Activated naive CD4-positive, alpha-beta T cell treated with anti-CD3 and anti-CD28 coated beads, Interleukin-2, amount 10 ng/mL, durations not matched to agents 7 days and 5 days (primary cell): ENCODE results near the gene NMT1.

Source experiments
- CTCF ChIA-PET: fragments of 350-600 bp; sonication (Branson Sonifier 250); formaldehyde crosslinking; loops from one replicate; lab custom pipeline; 2021; ENCODE audit warnings: antibody characterized with exemption; lab: Charles Lee
- DNase-seq: peaks from one replicate; pipeline ENCODE4 v3.0.0-alpha.2; 2020
- H3K27ac Mint-ChIP-seq: one replicate; pipeline ENCODE4 v1.8.0; 2021; ENCODE audit warnings: mild to moderate bottlenecking, moderate library complexity, mixed read lengths
- H3K27me3 Mint-ChIP-seq: one replicate; pipeline ENCODE4 v1.8.0; 2021; ENCODE audit warnings: mild to moderate bottlenecking, mixed read lengths
- H3K36me3 Mint-ChIP-seq: one replicate; pipeline ENCODE4 v1.8.0; 2021; ENCODE audit warnings: mixed read lengths
- H3K4me1 Mint-ChIP-seq: one replicate; pipeline ENCODE4 v1.8.0; 2021; ENCODE audit warnings: mixed read lengths
- H3K4me3 Mint-ChIP-seq: one replicate; pipeline ENCODE4 v1.8.0; 2021; ENCODE audit warnings: mild to moderate bottlenecking, moderate library complexity, mixed read lengths
- H3K9me3 Mint-ChIP-seq: one replicate; pipeline ENCODE4 v1.8.0; 2021; ENCODE audit warnings: mixed read lengths

The NMT1 gene

DNA sequence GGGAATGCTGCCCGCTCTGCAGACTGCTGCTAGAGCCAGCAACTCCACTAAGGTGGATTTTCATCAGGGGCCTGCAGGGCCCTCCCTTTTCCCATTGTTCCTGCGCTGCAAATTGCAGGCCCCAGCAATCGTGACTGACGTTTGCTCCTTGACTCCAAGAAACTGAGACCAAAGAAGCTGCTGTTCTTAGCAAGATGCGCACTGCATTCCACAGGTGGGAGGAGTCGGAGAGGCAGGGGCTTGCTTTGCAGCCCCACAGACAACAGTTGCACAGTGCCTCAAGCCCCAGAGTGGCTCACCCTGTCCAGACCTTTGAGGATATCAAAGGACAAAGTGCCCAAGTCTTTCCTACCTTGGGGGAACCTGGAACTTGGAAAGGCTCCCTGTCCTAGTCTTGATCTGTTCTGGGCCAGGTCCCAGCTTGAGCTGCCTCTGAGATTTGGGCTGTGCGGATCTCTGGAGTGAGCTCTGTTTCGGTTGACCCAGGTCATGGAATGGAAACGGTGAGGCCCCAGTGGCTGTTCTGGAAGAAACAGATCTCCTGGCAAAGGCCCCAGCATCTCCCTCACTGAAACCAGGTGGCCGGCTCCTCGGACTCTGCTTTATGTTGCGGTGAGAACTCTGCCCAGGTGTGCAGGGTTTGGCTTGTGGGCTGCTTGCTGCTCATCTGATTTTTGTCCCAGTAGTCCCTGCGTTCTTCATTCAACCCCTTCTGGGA lies 46.3 kb downstream of the NMT1 start:
- Mint-ChIP-seq H3K27me3 (no peaks in the 10 kb centered on the region), H3K4me3 (no peak overlapping the region), H3K9me3 (no peaks in the 10 kb centered on the region), H3K36me3 (peaks cover 29% of the 10 kb centered on the region), H3K4me1 (no peaks in the 10 kb centered on the region), H3K27ac (peak overlapping the region; percentile 45)
- CTCF ChIA-PET: no interaction called here
- no peak for DNase-seq

DNA sequence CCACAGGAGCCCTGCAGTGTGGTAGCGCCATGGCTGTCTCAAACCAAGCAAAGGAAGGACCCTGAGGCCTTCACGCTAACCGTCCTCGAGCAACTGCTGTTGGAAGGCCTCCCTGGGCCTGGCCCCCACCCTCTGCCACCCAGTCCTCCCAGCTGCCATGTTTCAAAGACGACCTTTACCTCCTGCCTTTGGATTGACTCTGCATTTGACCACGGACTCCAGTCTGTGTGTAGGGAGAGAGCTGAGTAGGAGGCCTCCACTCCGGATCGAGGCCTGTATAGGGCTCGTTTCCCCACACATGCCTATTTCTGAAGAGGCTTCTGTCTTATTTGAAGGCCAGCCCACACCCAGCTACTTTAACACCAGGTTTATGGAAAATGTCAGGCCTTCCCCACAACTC lies 46.9 kb downstream of the NMT1 start:
- H3K4me1 Mint-ChIP-seq: no peaks in the 10 kb centered on the region
- H3K4me3 Mint-ChIP-seq: no peak overlapping the region
- H3K36me3 Mint-ChIP-seq: peaks cover 25% of the 10 kb centered on the region
- H3K9me3 Mint-ChIP-seq: no peaks in the 10 kb centered on the region
- CTCF ChIA-PET: interaction anchor here (1.1 kb wide), 1 partner anchor 11 kb away, joined by 3 read pairs; no protein-coding TSS in a partner anchor
- DNase-seq: no peak
- no peak overlapping the region for H3K27ac Mint-ChIP-seq
- H3K27me3 Mint-ChIP-seq: no peaks in the 10 kb centered on the region

DNA sequence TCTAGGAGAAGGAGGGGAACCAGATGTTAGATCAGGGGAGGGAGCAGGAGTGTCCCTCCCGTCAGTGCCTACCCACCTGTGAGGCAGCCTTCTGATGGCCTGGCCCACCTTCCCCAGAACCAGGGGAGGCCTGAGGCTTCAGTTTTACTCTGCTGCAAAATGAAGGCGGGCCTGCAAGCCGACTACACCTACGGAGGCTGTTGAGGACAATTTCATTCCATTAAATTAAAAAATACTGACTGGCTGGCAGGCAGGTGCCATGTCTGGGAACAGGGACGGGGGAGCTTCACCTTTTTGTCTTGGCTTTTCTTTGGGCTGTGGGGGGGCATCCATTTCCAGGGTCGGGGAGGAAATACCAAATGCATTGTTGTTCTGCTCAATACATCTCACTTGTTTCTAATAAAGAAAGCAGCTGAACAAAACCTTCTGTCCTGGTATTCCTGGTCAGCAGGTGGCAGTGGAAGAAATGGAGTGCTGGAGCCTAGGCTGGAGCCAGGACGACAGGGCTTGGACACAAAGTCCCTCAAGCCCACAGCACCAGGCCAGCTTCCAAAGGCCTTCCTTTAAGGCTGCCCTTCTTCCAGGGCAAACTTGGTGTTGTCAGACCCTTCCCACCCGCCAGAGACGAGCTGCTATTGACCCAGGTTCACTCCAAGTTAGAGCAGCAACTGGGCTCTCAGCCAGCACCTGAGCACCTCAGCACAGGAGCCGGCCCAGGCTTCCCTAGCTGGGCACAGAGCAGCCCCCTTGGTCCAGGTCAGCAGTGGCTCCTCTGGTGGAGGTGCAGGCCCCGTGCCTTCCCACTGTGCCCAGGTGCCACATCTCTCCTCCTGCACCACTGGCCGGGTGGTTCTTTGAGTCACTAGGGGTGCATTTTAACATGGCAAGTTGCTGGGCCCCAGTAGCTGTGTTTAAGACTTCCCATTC lies 47.7 kb downstream of the NMT1 start:
- H3K9me3 Mint-ChIP-seq: no peaks in the 10 kb centered on the region
- DNase-seq: no peak
- H3K27ac Mint-ChIP-seq: no peak overlapping the region
- CTCF ChIA-PET: interaction anchor here (0.9 to 1.5 kb wide), 3 partner anchors 9 to 26 kb away, joined by 3 to 5 read pairs (median 4); partner anchors contain the start of gene ACBD4
- peaks cover 19% of the 10 kb centered on the region for H3K36me3 Mint-ChIP-seq
- H3K27me3 Mint-ChIP-seq: no peaks in the 10 kb centered on the region
- no peaks in the 10 kb centered on the region for H3K4me1 Mint-ChIP-seq
- no peak overlapping the region for H3K4me3 Mint-ChIP-seq

DNA sequence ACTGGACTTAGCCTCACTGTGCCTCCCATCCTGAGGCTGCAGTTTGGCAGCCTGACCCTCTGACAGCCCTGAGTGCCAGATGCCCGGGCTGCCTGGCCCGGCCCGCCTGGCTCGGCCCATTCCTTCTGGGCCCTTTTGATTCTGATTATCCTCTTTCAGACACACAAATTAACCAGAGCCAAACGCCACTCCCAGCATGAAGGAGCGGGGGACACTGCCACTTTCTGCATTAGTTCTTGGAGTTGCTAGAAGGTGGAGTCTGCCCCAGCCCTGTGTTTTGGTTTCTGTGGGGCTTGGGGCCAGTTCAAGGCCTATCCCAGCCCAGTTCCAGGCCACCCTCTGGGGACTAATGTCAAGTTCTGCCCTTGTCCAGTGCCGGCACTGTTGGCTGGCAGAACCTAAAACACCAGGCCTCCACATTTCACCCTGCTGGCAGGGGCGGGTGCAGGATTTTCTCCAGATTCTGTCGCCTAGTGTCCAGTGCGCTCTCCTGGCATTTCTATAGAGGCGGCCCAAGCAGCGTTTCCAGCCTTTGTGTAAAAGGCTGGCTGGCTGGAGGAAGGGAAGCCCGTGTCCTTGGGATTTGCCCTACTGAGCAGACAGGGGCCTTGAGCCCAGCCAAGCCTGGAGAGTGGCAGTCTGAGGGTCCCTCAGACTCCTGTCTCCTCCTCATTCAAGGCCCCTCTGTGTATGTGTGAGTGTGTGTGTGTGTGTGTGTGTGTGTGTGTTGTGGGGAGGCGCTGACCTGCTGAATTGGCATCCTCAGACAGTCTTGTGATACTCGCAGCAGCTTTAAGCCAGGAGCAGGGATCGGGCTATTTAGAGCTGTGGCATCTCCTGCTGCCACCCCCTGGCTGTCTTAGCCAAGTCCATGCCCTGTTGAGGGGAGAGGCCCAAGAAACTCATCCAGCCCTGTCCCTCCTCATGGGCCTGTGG lies 49.8 kb downstream of the NMT1 start:
- CTCF ChIA-PET: interaction anchor here (1.9 kb wide), 1 partner anchor 12 kb away, joined by 6 read pairs; no protein-coding TSS in a partner anchor
- H3K4me1 Mint-ChIP-seq: no peaks in the 10 kb centered on the region
- no peaks in the 10 kb centered on the region for H3K9me3 Mint-ChIP-seq
- peaks cover 2% of the 10 kb centered on the region for H3K27me3 Mint-ChIP-seq
- peaks cover 13% of the 10 kb centered on the region for H3K36me3 Mint-ChIP-seq
- no peak overlapping the region for H3K27ac Mint-ChIP-seq
- no peak for DNase-seq
- no peak overlapping the region for H3K4me3 Mint-ChIP-seq

DNA sequence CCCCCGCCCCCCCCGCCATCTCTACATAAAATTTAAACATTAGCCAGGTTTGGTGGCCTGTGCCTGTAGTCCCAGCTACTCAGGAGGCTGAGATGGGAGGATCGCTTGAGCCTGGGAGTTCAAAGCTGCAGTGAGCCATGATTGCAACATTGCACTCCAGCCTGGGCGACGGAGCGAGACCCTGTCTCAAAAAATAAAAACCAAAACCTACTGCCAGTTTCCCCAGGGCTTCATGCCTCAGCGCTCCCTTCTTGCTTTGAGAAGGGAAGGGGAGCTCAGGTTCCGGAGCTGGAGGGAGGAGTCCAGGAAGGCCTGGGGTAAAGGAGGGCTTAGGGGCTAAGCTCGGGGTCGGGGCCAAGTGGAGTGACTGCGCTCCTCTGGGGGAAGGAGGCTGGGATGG lies 50.7 kb downstream of the NMT1 start:
- Mint-ChIP-seq H3K4me3 (no peak overlapping the region), H3K36me3 (peaks cover 10% of the 10 kb centered on the region), H3K27ac (no peak overlapping the region), H3K9me3 (no peaks in the 10 kb centered on the region), H3K27me3 (peaks cover 10% of the 10 kb centered on the region), H3K4me1 (no peaks in the 10 kb centered on the region)
- CTCF ChIA-PET: interaction anchor here (1.9 kb wide), 1 partner anchor 13 kb away, joined by 6 read pairs; no protein-coding TSS in a partner anchor
- DNase-seq: no peak

DNA sequence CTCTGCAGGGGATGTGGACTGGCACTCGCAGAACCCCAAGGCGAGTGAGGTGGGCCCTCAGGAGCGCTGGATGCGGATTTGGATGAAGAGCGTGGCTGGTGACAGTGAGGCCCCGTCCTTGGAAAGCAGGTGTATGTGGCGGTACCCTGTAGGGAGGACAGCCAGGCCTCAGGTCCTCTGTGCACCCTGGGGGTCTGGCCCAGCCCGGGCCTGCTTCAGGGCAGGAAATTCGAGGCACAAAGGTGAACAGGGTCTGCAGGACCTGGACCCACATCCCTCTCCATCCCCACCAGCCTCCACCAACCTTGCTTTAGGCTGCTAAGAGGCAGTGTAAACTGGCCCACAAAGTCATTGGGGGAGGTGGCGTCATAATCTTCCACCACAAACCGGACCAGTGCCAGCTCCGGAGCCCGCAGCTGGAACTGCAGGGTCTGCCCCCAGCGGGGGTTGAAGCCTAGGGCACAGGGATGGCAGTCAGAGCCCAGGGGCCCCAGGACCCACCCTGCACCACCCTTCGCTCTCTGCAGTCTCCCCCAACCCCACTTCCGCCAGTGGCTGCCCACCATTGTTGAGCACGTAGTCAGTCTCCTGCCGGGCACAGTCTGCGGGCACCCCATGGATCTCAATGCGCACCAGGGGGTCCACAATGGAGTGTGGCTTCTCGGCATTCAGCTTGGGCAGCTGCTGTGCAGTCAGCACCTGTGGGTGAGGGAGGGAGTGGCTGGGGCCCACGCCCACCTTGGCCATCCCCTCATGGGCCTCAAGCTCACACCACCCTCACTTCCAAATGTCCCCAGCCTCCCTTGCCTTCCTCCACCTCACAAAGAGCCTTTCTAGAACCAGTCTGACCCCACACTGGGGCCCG lies 51.7 kb downstream of the NMT1 start:
- H3K4me1 Mint-ChIP-seq: no peaks in the 10 kb centered on the region
- no peaks in the 10 kb centered on the region for H3K9me3 Mint-ChIP-seq
- peaks cover 12% of the 10 kb centered on the region for H3K27me3 Mint-ChIP-seq
- CTCF ChIA-PET: interaction anchor here (1.9 kb wide), 1 partner anchor 14 kb away, joined by 6 read pairs; no protein-coding TSS in a partner anchor
- no peak for DNase-seq
- H3K27ac Mint-ChIP-seq: no peak overlapping the region
- peaks cover 9% of the 10 kb centered on the region for H3K36me3 Mint-ChIP-seq
- H3K4me3 Mint-ChIP-seq: no peak overlapping the region

DNA sequence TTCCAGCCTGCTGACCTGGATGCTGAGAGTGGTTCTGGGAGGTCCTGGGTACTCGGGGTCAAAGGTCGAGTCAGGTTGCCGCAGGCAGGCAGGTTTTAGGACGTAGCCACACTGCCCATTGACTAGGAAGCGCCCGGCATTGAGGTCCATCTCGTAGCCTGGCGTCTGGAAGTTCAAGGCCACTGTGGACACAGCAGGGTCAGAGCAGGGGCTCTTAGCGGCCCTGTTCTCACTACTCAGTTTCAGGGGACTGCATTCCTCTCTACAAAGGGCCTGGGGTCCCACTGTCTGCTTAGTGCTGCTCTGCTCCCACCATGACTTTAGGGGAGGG lies 52.3 kb downstream of the NMT1 start:
- no peaks in the 10 kb centered on the region for H3K9me3 Mint-ChIP-seq
- H3K27me3 Mint-ChIP-seq: peaks cover 15% of the 10 kb centered on the region
- H3K4me1 Mint-ChIP-seq: no peaks in the 10 kb centered on the region
- no peak for DNase-seq
- peaks cover 4% of the 10 kb centered on the region for H3K36me3 Mint-ChIP-seq
- no peak overlapping the region for H3K27ac Mint-ChIP-seq
- no peak overlapping the region for H3K4me3 Mint-ChIP-seq
- CTCF ChIA-PET: no interaction called here

DNA sequence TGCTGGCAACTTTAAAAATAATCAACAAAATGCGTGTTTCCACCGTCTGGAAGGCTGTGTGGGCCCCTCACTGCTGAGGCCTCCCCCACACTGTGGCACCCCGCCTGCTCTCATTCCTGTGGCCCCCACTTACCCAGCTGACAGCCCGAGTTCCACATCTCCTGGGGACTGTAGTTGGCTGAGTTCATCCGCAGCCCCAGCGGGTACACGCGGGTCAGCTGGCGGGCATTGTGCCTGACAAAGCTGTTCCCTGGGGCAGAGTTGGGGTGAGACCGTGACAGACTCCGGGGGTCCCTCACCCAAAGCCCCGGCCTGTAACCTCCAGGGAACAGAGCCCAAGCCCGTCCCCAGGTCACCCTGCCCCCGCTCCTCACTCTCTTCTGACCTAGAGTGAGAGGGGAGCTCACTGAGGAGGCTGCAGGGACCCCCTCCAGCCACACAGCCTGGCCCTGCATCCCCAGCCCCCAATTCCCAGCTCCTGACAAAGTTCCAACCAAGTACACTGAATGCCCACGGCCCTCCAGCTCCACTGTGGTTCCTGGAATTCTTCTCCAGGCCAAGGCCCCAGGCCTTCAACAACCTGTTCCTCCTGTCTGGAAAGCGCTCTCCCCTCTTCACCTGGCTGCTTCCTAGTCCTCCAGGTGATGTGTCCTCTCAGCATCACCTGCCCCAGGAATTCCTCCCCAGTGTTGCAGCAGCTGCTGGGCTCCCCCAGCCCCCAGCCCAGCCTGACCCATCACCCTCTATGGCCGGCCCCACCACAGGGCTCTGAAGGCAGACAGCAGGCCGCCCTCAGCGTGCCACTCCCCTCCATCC lies 53.2 kb downstream of the NMT1 start:
- H3K4me3 Mint-ChIP-seq: no peak overlapping the region
- no peak for DNase-seq
- H3K36me3 Mint-ChIP-seq: peaks cover 2% of the 10 kb centered on the region
- no peak overlapping the region for H3K27ac Mint-ChIP-seq
- no peaks in the 10 kb centered on the region for H3K9me3 Mint-ChIP-seq
- CTCF ChIA-PET: interaction anchor here (0.9 kb wide), 1 partner anchor 16 kb away, joined by 3 read pairs; no protein-coding TSS in a partner anchor
- peaks cover 24% of the 10 kb centered on the region for H3K27me3 Mint-ChIP-seq
- H3K4me1 Mint-ChIP-seq: no peaks in the 10 kb centered on the region

DNA sequence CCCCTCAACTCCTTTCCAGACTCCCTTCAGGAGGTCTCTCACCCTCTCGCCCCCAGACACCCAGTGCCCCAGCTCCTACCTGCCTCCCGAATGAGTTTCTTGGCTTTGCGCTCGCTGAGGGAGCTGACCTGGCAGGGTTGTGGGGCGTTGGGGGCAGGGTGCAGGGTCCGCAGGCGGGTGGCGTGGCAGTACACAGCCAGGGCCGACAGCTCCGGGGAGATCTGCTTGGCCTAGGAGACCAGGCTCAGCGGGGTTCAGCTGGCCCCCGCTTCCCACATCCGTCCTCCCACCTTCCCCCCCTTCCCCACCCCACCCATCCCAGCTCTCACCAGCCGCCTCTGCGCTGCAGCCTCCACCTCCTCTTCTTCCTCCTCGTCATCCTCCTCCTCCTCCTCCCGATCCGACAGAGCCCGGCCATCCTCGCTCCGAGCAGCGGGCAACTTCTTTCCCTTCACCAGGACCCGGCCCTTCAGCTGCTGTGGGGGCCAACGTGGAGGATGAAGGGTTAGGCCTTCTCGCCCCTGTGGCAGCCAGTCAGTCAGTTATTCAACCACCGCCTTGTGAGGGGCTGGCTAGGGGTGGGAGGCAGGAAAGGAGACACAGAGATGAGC lies 54.0 kb downstream of the NMT1 start:
- DNase-seq: no peak
- H3K27me3 Mint-ChIP-seq: peaks cover 32% of the 10 kb centered on the region
- H3K36me3 Mint-ChIP-seq: no peaks in the 10 kb centered on the region
- CTCF ChIA-PET: no interaction called here
- no peak overlapping the region for H3K4me3 Mint-ChIP-seq
- H3K27ac Mint-ChIP-seq: no peak overlapping the region
- no peaks in the 10 kb centered on the region for H3K9me3 Mint-ChIP-seq
- no peaks in the 10 kb centered on the region for H3K4me1 Mint-ChIP-seq

DNA sequence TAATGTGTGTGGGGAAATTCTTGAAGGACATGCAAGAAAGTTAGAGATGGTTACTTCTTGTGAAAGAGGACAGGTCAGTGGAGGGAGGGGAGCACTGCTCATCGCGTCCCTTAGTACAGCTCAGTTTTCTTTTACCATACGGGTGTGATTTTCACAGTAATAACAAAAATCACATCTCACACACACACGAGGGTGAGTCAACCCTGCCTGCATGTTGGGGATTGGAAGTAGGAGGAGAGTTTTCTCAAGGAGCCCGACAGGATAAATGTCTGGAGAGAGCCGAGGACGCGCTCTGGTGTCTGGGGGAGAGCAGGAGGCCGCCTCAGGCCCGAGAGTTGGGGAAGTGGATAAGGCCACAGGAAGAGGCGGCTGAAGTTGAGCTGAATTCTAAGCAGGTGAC lies 54.8 kb downstream of the NMT1 start:
- Mint-ChIP-seq H3K27me3 (peaks cover 38% of the 10 kb centered on the region), H3K27ac (no peak overlapping the region), H3K4me1 (no peaks in the 10 kb centered on the region), H3K4me3 (no peak overlapping the region), H3K9me3 (no peaks in the 10 kb centered on the region), H3K36me3 (no peaks in the 10 kb centered on the region)
- no peak for DNase-seq
- CTCF ChIA-PET: interaction anchor here (0.7 kb wide), 1 partner anchor 20 kb away, joined by 3 read pairs; the partner anchor contains the start of gene ACBD4

DNA sequence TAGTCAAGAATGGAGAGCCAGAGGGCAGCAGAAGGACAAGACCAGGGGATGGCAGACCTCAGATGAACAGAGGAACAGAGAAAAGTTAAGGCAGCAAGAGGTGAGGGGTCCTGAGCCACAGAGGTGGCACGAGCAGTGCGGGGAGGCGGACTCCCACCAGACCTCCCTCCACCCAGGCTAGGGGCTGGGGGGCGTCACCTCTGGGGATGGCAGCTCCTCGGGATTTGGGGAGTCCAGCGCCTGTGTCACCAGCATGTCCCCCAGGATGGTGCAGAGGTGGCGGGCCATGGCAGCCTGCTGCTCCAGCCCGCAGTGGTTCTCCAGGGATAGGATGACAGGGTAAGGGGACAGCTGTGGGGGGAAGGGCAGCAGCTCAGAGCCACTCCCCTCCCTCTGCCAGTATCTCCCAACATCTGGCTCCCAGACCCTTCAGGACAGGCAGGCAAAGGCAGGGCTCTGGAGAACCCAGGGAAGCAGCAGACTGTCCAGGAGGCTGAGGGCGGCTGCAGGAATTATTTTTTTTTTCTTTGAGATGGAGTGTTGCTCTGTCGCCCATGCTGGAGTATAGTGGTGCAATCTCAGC lies 55.4 kb downstream of the NMT1 start:
- CTCF ChIA-PET: interaction anchor here (0.7 to 2.7 kb wide), 3 partner anchors 17 to 19 kb away, joined by 3 to 14 read pairs (median 3); partner anchors contain the start of gene ACBD4
- Mint-ChIP-seq H3K4me3 (no peak overlapping the region), H3K27me3 (peaks cover 44% of the 10 kb centered on the region), H3K4me1 (no peaks in the 10 kb centered on the region), H3K9me3 (no peaks in the 10 kb centered on the region), H3K27ac (no peak overlapping the region), H3K36me3 (no peaks in the 10 kb centered on the region)
- no peak for DNase-seq

DNA sequence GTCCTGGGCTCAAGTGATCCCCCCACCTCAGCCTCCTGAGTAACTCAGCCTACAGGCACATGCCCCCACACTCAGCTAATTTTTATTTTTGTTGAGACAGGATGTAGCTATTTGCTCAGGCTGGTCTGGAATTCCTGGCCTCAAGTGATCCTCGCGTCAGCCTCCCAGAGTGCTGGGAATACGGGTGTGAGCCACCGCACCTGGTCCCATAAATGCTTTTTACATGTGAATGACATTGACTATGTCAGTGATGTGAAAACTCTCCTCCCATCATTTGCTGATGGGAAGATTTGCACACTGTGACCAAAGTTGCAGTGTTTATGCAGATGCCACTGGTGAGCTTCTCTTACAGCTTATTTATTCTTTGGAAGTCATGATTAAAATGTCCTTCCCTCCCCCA lies 56.2 kb downstream of the NMT1 start:
- Mint-ChIP-seq H3K4me1 (no peaks in the 10 kb centered on the region), H3K27ac (no peak overlapping the region), H3K36me3 (no peaks in the 10 kb centered on the region), H3K27me3 (peaks cover 52% of the 10 kb centered on the region), H3K4me3 (no peak overlapping the region), H3K9me3 (no peaks in the 10 kb centered on the region)
- no peak for DNase-seq
- CTCF ChIA-PET: interaction anchor here (0.6 to 2.7 kb wide), 4 partner anchors 18 to 206 kb away, joined by 3 to 14 read pairs (median 3); partner anchors contain the start of gene ACBD4
